GM10266 (cell line): ENCODE results near the gene CEP85L.

Experiments used
- DNase-seq: peaks from one replicate; pipeline ENCODE4 v3.0.0; 2012; ENCODE audit errors: extremely low spot score
- CTCF ChIP-seq: IDR thresholded peaks from 2 replicates; pipeline ENCODE4 v1.5.1; 2012; ENCODE audit warnings: mild to moderate bottlenecking, low read depth; ENCODE audit not compliant: control insufficient read depth, insufficient read depth; ENCODE audit errors: missing control alignments

CEP85L gene

GRCh38 chr6:118635909-118636735 is 15.3 kb downstream of the CEP85L start:
- DNase-seq: no peak
- TF ChIP-seq CTCF: no peak

- TF ChIP-seq CTCF: no peak
These were observed 19.0 kb downstream of the CEP85L start for GRCh38 chr6:118632359-118632758.

GRCh38 chr6:118630923-118631322 is 20.5 kb downstream of the CEP85L start:
- DNase-seq: no peak
- no peak for TF ChIP-seq CTCF

More at GRCh38 chr6:118632359-118632758, 19.0 kb downstream of the CEP85L start:
- no peak for DNase-seq

- DNase-seq: no peak
- TF ChIP-seq CTCF: no peak
These were observed 21.3 kb downstream of the CEP85L start for GRCh38 chr6:118630067-118630466.

- DNase-seq: no peak
- TF ChIP-seq CTCF: no peak
These were observed 23.7 kb downstream of the CEP85L start for GRCh38 chr6:118627724-118628123.

- DNase-seq: no peak
- no peak for TF ChIP-seq CTCF
These were observed 25.6 kb downstream of the CEP85L start for GRCh38 chr6:118625833-118626232.

- TF ChIP-seq CTCF: no peak
- no peak for DNase-seq
These were observed 29.5 kb downstream of the CEP85L start for GRCh38 chr6:118621799-118622470.
